CD4-positive, alpha-beta T cell treated with Interleukin-2 at 100 ng/mL for 4 hours (primary cell): Measurements from ENCODE around the gene SLC1A4.
"Not testable (repeated sequence)": the region's sequence is repeated elsewhere in the genome, so short reads cannot be mapped to it uniquely, and the experiment has no call there.

ENCODE experiments used
- DNase-seq: peaks from one replicate; pipeline ENCODE4 v3.0.0-alpha.2; 2020; ENCODE audit warnings: low spot score

SLC1A4 gene

GRCh38 chr2:64992218-64992617 is 3.0 kb downstream of the SLC1A4 start:
- DNase-seq = no peak

GRCh38 chr2:64992990-64993389 is 3.8 kb downstream of the SLC1A4 start:
- DNase-seq = no peak

- DNase-seq = no peak
Measured at GRCh38 chr2:64995041-64995440, 5.8 kb downstream of the SLC1A4 start.

- no peak for DNase-seq
Measured at GRCh38 chr2:64996871-64997307, 7.7 kb downstream of the SLC1A4 start.

- no peak for DNase-seq
Measured at GRCh38 chr2:64998658-64999061, 9.5 kb downstream of the SLC1A4 start.

DNA sequence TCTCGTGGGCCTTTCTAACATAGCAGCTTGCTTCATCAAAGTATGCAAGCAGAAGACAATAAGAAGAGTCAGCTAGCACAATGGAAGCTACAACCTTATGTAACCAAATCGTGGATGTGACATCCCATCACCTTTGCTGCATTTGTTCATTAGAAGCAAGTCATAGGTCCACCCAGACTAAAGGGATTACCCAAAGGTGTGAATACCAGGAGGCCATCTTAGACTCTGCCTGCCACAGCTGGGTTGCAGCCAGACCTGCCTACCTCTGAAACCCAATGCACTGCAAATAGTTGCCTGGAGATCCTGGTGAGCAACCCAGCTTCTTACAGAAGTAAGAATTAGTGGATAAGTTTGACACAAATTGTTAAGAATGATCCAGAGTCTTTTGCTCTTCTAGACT is 10.6 kb downstream of the SLC1A4 start:
- DNase-seq = no peak

GRCh38 chr2:65000644-65001043 is 11.4 kb downstream of the SLC1A4 start:
- no peak for DNase-seq

DNA sequence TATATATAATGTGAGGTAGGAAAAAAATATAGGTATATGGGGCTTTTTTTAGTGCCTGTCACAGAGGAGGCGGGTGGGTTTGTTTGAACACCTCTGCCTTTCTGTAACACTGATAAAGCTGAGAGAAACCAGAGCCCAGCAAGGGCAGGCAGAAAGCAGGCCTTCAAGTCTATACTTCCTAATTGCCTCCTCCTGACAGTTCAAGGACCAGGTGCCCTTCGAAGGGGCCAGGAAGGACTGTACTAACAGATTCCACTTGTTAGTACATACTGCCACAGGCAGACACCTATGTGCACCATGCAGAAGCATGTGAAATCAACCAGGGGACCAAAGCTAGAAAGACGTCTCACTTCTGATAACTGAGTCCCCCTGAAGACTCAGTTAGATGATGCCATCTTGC is 13.8 kb downstream of the SLC1A4 start:
- DNase-seq = no peak

DNA sequence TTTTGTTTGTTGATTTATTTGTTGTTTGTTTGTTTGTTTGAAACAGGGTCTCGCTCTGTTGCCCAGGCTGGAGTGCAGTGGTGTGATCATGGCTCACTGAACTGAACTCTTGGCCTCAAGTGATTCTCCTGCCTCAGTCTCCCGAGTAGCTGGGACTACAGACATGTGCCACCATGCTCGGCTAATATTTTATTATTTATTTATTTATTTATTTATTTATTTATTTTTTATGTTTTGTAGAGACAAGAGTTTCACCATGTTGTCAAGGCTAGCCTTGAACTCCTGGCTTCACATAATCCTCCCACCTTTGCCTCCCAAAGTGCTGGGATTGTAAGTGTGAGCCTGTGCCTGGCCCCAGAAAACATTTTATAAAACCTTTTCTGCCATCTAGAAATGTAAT is 15.0 kb downstream of the SLC1A4 start:
- DNase-seq = not testable (repeated sequence)

DNA sequence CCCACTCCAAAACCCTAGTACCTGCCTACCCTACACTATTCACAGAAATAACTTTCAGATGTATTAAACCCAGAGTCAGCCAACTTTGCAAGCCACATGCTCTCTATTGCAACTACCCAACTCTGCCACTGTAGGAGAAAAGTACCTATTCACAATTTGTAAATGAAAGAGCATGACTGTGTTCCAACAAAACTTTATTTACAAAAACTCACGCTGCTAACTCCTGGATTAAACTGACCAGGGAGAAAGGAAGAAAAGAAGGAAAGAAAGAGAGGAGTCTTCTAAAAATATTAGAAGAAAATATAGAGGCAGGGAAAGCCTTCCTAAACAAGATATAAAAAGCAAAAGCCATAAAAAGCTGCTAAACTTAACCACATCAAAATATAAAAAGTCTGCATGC is 24.6 kb downstream of the SLC1A4 start:
- no peak for DNase-seq

DNA sequence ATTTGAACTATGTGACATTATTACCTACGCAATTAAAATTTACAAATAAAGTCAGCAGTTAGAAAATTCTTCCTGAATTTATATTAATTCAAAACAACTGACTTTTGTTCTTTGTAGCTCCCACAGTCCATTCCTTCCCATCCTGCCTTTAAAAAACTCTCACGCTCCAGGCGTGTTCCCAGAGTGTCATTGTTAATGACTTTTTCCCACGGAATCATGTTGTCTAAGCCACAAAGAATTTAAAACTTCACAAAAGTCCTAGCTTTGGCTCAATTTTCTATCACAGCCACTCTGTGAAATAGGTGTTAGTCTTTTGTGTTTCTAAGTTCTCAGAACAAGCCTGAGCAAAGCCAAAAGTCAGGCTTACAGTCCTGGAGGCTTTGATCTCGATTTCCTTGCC is 26.5 kb downstream of the SLC1A4 start:
- no peak for DNase-seq

- DNase-seq = no peak
Measured at GRCh38 chr2:65016789-65017188, 27.6 kb downstream of the SLC1A4 start.

DNA sequence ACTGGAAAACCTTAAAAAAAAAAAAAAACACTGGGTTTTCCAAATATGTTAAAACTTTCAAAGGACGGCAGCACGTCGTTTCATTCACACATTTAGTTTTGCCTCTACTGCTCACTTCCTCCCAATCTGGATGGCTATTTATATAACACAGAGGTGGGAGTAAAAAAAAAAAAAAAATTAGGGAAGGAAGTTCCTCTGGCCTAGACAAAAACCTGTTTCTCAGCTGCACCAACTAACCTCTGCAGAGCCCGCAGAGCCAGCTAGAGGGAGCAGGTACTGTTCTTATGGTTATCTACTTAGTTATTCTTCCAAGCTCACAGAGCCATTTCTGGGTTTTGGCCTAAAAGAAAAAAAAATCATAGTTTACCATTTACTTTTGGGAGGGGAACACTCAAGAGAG is 28.1 kb downstream of the SLC1A4 start:
- no peak for DNase-seq

DNA sequence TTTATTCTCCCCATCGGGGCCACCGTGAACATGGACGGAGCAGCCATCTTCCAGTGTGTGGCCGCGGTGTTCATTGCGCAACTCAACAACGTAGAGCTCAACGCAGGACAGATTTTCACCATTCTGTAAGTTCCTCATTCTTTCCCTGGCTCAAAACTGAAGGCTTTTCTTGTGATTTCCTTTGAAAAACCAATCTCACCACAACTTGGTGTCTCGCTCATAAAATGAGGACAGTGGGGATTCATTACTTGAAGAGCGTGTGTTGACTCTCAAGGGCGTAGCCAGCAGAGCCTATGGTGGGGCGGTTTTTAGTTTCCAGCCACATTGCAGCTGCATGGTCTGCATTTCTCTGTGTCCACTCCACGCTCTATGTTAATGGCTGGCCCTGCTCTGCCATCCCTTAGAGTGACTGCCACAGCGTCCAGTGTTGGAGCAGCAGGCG is 29.0 kb downstream of the SLC1A4 start:
- no peak for DNase-seq

- no peak for DNase-seq
Measured at GRCh38 chr2:65019010-65019409, 29.8 kb downstream of the SLC1A4 start.

GRCh38 chr2:65019675-65020195 is 30.5 kb downstream of the SLC1A4 start:
- DNase-seq = no peak

DNA sequence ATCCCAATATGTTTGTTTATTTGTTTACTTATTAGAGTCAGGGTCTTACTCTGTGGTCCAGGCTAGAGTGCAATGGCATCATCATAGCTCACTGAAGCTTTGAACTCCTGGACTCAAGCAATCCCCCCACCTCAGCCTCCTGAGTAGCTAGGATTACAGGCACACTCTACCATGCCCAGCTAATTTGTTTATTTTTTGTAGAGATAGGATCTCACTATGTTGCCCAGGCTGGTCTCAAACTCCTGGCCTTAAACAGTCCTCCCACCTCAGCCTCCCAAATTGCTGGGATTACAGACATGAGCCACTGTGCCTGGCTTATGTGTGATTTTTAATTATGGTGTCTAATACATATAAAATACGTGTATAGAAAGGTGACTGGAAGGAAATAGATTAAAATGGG is 31.1 kb downstream of the SLC1A4 start:
- not testable (repeated sequence) for DNase-seq

GRCh38 chr2:65020943-65021528 is 31.8 kb downstream of the SLC1A4 start:
- DNase-seq = no peak

GRCh38 chr2:65021709-65022108 is 32.5 kb downstream of the SLC1A4 start:
- no peak for DNase-seq

- DNase-seq = no peak
Measured at GRCh38 chr2:65022189-65022588, 33.0 kb downstream of the SLC1A4 start.

DNA sequence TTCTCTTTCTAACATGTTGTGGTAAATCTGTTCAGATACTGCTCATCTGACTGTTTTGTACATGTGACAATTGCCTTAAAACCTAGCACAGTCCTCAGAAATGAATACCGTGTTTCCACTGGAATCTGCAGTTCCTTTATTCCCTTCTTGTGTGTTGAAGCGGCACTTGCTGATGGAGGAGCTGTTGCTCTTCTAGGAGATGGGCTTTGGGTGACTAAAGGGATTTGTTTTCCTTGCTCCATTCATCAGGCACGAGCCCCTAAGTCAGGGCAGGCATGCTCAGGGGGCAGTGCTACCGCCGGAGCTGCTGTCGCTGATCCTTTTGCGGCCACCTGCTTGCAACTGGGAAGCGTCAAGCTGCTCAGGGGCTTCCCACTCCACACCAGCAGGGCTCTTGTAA is 34.5 kb downstream of the SLC1A4 start:
- DNase-seq = no peak

GRCh38 chr2:65024149-65024829 is 35.1 kb downstream of the SLC1A4 start:
- no peak for DNase-seq

GRCh38 chr2:65025453-65026123 is 36.4 kb downstream of the SLC1A4 start:
- no peak for DNase-seq
